HuH-7 (cell line): ENCODE results near the gene ELAC2.
A peak's percentile ranks its signal among the peaks of the same experiment; 100 is the strongest.

Experiments
- DNase-seq: peaks from one replicate; pipeline ENCODE4 v3.0.0; 2011; ENCODE audit warnings: low spot score

The ELAC2 gene

GRCh38 chr17:13016881-13017654 lies 759 bp downstream of the ELAC2 start:
- DNase-seq, result no peak

- DNase-seq, result no peak
These were observed 3.0 kb downstream of the ELAC2 start for GRCh38 chr17:13014801-13015200.

DNA sequence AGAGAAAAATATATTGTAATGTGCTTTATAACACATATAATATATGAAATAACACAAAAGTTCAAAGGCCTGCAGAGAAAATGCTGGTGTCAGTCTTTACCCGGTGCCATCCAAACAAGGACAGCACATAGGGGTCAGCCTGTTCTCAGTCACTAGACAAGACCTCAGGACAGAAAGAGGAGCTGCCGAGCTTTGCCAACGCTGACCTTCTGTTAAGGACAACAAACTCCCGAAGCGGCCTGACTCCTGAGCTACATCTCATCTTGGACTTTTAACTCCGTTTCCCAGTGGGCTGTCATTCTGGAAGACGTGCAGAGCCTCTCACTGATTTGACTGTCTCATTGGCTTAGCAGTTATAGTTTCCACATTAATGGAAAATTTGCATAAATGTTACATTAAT lies 6.9 kb downstream of the ELAC2 start:
- no peak for DNase-seq

- DNase-seq, result no peak
These were observed 9.4 kb downstream of the ELAC2 start for GRCh38 chr17:13008461-13008860.

GRCh38 chr17:13005530-13005929 lies 12.3 kb downstream of the ELAC2 start:
- DNase-seq, result no peak

- no peak for DNase-seq
These were observed 13.5 kb downstream of the ELAC2 start for GRCh38 chr17:13004336-13004735.

DNA sequence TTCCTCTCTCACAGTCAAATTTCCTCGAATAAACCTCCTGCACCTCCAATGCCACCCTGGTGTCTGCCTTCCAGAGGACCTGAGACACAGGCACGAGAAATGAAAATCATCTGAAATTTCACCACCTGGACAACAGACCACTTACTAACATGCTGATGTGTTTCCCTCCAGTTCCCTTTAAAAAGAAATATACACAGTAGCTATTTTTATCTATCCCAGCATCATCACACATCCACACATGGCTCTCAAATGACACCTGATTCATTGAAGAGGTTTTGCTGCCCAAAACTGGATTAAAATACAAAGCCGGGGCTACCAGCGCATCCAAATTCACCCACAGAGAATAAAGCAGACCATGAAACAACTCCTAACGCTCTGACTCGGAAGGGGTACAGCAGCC lies 13.9 kb downstream of the ELAC2 start:
- no peak for DNase-seq

- DNase-seq, result no peak
These were observed 14.4 kb downstream of the ELAC2 start for GRCh38 chr17:13003454-13003851.

GRCh38 chr17:13002761-13003453 lies 14.9 kb downstream of the ELAC2 start:
- peak; percentile 71 for DNase-seq

DNA sequence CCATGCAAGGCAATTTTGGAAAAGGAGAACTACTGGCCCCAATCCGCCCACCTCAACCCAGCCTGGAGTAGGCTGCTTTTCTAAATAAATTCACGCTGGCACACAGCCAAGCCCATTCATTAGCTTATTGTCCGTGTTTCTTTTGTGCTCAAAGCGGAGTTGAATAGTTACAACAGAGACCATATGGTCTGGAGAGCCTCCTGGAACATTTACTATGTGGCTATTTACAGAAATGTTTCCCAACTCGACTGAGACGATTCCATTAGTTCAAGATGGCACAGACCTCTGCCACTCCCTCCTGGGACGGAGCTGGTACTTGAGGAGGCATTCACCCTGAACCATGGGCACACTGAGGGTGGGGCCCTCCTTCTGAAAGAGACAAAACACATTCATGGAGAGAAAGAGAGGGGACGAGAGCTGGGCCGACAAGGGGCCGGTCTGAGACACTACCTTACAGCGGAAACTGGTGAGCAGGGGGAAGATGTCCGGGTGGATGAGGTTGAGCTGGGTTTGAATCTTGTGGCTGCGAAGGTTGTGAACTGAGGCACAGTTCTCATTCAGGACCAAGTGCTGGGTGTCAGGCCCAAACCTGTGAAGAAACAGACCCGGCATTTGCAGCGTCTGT lies 15.7 kb downstream of the ELAC2 start:
- DNase-seq, result no peak

DNA sequence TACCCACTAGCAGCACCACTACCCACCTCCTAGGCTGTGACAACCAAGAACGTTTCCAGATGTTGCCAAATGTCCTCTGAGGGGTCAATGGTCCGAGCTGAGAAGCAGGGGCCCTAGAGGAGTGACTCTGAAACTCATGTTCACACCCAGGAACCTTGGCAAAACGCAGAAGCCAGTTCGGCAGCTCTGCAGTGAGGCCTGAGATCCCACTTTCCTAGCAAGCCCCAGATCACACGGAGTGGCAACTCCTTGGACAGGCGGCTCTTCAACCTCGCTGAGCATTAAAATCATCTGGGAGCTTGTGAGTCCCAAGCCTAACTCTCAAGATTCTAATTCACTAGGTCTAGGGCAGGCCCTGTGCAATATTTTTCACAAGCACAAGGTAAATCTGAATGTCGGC lies 17.3 kb downstream of the ELAC2 start:
- no peak for DNase-seq

- DNase-seq, result no peak
These were observed 19.0 kb downstream of the ELAC2 start for GRCh38 chr17:12998874-12999273.

- DNase-seq, result no peak
These were observed 19.4 kb downstream of the ELAC2 start for GRCh38 chr17:12998461-12998860.

GRCh38 chr17:12996941-12997340 lies 20.9 kb downstream of the ELAC2 start:
- DNase-seq, result no peak

GRCh38 chr17:12996357-12996756 lies 21.5 kb downstream of the ELAC2 start:
- DNase-seq, result no peak

GRCh38 chr17:12995896-12996295 lies 21.9 kb downstream of the ELAC2 start:
- no peak for DNase-seq

DNA sequence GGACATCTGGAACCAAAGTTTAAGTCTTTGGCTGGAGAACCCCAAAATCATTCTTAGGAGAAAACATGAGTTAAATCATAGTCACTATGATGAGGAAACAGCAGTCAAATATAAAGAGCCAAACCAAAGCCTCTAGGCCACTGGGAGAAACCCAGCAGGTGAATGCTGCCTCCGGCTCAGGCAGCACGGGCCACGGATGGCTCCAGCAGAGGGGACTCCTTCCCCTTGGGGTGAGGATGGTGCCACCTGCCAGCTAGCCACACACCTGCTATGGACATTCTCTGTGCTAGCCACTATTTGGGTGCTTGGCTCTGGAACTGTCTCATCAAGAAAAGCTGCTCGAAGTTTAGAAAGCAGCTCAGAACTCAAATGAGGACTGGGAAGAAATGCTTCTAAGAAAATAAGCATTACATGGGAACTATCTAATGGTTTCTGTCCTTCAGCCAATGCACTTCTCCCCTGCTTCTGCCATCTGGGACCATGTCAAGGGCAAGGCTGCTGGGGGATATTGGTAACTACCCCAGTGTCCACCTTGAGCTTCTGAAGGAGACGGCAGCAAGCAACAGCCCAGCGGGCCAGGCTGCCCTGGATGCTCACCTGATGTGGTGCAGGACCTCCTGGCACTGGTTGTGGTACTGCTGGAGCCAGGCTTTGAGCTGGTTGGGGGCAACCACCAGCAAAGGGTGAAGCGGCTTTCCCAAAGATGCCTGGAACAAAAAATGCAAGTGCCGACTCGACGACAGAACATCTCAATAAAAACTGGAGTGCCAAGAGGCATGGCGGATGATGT lies 22.5 kb downstream of the ELAC2 start:
- no peak for DNase-seq

GRCh38 chr17:12994341-12995074 lies 23.3 kb downstream of the ELAC2 start:
- no peak for DNase-seq

- DNase-seq, result no peak
These were observed 24.2 kb downstream of the ELAC2 start for GRCh38 chr17:12993631-12994030.

- DNase-seq, result no peak
These were observed 25.2 kb downstream of the ELAC2 start for GRCh38 chr17:12992676-12993075.

GRCh38 chr17:12990926-12991325 lies 26.9 kb downstream of the ELAC2 start:
- DNase-seq, result no peak
